ENCODE measurements around the gene NFIX.

The NFIX gene

DNA sequence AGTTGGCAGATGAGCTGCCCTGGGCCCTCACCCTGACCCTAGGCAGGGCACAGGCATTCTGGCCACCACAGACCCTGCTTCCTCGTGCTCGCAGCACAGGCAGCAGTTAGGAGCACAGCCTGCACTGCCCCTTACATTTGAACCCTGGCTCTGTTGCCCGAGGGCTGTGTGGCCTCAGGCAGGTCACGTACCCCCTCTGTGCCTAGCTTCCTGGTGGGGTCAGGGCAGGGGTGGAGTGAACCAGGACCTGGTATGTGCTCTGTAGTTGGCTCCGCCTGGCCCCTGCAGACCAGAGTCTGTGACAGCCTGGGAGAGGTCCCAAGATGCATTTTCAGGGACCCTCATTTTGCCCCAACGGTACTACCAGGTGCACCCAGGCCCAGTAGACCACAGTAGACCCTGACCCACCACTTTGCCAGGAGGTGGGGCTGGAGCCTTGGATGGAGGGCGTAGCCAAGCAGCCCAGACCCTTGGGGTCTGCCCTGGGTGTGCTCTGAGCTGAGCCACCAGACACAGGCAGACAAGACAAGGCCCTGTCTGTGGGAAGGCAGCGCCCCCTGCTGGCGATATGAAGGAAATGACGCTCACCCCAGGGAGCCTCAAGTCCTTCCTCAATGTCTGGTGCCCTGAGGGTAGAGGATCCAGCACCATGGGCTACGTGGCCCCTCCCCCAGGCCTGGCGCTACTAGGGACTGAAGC lies 98.3 kb downstream of the NFIX start:
- peak; percentile 89 for DNase-seq (ENCODE audit: low spot score)

DNA sequence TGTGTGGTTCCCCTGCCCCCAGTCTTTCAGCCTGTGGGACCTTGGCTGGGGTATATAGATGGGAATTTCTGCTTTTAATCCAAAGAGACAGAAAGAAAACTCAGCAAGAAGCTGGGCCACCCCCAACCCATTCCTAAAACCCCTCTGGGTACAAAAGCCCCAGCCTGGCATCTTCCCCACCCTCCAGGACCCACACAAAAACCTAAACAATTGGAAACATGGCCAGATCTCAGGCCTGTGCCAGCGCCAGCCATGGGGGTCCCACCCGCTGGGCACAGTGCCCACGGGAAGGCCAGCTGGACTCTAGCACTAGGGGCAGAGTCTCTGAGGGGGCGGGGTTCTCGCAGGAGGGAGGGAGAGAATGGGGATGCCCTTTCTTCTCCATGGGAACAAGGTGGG lies 98.8 kb downstream of the NFIX start:
- no peak for DNase-seq (ENCODE audit: low spot score)

DNA sequence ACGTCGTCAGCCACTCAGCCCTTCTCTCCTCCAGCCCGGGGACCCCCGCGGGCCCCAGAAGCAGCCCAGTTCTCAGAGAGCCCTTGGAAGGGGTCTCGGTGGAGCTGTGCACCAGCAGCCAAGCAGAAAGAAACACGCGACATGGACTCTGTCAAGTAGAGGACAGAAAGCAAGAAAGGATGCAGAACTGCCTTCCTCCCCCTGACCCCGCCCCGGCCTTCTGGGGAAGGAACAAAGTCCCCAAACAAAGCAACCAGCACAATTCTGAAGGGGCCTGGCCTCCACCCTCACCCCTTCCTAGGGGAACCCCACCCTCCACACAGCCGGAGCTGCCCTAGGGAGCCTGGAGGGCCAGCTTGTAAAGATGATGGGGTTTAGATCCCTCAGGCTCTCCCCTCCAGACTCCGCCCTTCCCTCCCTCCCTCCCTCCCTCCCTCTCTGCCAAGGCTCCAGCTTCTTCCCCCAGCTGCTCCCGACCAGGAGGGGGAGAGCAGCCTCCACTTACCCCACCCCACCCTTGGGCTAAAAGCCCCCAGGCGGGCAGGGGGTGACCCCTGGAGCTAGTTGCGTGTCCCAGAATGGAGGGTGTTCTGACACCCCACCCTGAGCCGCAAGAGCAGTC lies 99.6 kb downstream of the NFIX start:
- DNase-seq (ENCODE audit: low spot score): peak; percentile 78

DNA sequence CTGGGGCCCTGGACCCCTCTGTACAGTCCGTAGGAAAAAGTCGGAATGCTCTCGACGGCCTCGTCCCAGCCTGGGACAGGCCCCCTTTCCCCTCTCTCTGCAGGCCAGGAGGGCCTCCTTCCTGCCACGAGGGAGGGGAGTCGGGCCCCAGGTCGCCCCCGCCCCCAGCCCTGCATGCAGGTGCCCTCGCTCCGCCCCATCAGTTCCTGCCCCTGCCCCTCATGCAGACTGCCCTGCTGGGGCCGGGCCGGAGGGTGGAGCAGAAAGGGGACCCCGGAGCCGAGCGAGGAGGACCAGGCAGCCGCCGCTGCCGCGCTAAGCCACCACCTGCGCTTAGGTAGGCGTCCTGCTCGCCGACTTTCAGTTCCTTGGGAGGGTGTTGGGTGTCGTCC lies 100.1 kb downstream of the NFIX start:
- DNase-seq (ENCODE audit: low spot score): peak; percentile 73

DNA sequence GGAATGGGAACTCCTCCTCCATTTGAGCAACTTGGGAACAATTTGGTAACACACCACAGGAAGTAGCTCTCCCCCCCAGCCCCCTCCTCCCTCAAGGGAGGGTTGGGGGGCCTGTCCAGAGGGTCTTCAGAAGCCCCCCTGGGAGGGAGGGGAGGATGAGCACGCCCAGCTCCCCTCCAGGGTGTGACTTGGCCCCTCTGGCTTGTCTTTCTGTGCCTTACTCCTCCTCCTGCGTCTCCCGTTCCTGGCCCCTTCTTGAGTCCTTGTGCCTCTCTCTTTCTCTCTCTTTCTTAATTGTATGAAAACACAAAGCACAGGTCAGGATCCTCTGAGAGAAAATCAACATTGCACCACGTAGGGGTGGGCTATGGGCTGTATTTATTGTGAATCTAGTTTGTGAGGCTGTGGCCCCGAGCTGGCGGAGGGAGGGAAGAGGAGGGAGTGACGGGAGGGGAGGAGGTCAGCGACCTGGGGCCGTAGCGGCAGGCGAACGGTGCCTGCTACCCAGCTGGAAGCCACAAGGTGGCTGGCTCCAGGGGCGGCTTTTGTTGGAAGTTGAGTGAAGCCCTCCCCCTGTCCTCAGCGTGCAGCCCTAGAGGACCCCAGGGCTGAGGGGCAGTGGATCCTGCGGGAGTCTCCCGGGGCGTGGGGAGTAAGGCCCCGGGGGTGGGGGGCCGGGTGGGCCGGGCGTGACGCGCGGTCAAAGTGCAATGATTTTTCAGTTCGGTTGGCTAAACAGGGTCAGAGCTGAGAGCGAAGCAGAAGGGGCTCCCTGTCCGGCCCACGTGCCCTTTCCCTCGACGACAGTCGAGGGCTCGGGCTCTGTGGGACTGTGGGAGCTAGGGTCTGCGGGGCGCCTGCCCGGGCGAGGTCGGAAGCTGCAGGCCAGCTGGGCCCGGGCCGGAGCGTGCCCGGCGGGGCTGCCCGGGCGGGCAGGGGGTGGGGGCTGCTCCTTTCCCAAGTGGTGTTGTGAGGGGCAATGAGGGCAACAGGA lies 101.0 kb downstream of the NFIX start:
- DNase-seq (ENCODE audit: low spot score): peak; percentile 83

DNA sequence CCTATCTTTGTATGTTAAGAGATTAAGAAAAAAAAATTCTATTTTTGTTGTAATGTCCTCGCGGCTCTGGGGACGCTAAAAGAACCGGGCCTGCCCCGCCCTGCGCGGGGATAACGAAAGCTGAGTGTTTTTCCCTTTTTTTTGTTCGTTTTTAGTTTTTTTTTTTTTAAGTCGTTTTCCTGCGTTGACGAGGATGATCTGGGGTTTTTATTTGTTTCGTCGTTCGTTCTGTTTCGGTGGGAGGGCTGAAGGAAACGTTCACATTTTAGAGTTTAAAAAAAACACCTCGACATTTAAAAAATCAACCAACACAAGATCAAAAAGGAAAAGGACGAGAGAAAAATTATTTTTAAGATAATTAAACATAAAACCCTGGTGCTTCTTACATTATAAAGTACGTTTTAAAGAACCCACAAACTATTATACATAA lies 101.8 kb downstream of the NFIX start:
- no peak for DNase-seq (ENCODE audit: low spot score)

DNA sequence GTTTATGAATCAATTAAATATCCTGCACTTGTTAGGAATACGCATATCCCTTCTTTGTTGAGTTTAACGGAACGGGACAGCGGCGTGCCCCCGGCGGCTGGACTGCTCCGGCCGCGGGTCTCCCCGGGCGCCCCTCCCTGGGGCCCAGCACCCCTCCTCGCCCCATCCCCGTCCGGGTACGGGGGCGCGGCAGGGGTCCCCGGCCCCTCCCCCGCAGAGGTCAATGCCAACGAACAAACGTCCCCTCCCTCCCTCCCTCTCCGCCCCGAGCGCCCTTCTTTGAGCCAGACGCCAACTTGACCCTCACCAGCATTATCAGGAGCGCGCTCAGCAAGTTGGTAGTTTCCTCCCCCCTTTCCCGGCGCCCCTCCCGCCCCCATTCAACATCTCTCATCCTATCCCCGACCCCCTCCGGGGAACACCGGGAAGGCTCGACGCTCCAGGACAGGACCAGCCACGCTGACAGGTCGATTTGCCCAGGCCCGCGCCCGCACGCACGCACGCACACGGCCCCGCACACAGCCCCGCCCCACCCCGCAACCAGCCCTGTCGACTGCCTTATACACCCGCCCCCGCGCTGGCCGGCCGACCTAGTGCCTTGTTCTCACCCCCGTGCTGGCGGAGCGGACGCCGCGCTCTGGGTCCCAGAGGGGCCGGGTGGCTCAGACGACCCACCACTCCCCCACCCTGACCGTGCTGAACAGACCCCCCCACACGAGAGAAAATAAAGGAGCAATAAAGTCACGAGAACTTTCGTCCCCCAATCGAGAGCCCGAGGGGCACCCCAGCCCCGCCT lies 102.4 kb downstream of the NFIX start:
- no peak for DNase-seq (ENCODE audit: low spot score)

DNA sequence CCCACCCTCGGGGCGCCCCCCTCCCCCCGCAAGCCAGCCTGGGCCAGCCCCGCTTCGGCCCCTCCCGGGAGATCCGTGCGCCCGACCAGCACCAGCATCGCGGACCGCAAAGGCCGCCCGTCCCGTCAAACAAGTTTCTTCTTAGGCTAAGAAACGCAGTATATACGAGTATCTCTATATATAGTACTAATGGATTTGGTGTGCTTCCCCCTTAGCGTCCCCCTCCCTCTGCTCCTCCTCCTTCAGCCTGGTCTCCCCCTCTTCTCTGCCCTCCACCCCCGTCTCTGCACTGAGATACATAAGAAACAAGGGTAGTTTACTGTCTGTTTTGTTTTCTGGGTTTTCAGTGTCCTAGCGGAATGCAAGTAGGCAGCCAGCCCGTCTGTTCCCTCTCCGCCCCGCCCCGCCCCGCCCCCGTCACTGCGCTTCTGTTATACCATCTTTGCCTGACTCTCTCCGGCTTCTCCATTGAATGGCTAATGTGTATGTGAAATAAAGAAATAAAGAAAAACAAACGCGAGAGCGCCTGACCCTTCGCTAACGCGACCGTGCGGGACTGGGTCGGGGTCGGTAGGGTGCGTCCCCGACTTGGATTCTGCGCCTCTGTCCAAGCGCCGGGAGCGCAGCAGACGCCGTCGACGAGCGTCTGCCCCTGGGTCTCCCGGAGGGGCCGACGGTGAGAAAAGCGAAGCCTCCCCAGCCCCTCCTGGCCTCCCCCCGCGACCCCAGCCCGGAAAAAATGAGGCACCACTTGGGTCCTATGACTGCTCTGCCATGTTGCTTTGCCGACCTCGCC lies 103.2 kb downstream of the NFIX start:
- no peak for DNase-seq (ENCODE audit: low spot score)

DNA sequence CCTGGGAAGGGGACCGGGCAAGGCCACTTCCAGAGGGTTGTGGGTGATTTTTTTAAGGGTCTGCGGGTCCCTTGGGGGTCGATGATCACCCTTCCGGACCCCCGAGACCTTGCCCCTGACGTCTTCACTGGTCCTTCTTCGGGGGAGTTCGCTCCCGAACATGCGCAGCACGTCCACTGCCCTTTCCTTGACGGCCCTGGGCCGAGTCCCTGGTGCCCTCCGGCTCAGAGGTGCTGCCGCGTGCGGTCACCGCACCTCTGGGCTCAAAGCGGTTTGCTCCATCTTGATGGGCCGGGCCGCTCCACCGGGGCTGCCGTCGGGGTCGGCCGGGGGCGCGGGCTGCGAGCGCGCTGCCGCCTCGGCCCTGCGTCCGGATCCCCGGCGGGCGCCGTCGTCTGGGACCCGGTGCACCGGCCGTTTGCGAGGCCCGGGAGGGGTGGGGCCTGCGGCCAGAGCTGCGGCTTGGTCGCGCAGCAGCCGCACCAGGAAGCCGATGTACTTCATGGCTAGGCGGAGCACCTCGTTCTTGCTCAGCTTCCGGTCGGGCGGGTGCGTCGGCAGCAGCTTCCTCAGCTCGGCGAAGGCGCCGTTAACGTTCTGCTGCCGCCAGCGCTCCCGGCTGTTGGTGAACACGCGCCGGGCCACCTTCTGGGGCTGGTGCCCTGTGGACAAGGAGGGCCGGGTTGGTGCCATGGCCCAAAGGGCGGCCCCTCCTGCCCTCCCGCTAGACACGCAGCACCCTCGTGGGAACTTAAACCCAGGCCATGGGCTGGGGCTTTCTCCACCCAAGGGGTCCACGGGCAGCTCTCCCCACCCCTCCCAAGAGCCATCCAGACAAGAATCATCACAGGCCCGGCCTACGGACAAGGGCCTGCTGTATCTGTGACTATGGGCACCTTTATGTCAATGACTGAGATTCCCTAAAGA lies 104.1 kb downstream of the NFIX start:
- DNase-seq (ENCODE audit: low spot score): no peak

DNA sequence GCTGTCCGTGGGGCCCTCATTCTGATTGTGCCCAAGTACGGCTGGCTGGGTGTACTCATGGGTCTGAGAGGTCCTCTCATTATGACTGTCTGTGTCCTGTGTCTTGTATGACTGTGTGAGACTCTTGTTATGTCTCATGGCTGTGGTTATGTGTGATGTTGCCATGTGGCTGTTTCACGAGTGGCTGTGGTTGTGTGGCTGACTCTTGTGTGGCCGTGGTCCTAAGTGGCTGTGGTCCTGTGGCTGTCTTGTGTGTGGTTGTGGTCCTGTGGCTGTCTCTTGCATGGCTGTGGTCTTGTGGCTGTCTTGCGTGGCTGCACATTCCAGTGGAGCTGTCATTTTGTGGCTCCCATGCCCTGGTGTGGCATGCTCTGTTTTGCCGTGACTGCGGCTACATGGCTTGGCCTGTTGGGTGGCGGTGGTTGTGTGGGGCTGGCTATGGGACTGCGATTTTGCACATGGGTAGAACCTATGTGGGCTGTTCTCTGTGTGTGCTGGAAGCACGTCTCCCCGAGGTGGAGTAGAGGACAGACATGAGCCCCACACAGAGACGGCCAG lies 104.8 kb downstream of the NFIX start:
- DNase-seq (ENCODE audit: low spot score): no peak

DNA sequence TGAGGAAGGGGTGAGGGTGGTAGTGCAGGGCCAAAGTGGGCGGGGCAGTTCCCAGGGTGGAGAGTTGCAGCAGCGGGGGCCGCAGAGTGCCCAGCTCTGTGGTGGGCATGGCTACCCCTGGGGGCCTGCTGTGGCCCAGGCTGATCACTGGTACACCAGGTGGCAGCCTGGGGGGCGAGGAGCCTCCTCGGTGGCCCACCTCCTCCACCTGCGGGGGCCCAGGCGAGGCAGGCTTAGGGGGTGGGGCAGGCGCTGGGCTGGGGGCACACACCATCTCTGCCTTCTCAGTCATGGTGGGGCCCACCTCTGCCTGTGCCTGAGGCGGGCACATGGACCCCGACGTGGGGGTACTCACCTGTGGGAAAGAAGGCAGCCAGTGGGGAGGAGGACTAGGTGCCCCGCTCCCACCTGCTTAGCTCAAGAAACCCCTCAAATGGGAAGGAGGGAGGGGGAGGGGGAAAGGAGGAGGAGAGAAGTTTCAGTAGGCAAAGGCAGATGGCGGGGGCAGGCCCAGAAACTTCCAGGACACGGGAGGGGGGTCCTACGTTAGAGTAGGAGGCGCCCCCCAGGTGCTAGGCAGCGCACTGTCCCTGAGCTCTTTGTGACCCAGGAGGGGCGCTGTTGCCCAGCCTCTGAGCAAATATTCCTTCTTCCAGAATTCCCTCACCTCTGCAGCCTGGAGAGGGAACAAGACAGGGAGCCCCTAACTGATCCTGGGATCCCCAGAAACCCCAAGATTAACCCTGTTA lies 105.7 kb downstream of the NFIX start:
- no peak for DNase-seq (ENCODE audit: low spot score)

DNA sequence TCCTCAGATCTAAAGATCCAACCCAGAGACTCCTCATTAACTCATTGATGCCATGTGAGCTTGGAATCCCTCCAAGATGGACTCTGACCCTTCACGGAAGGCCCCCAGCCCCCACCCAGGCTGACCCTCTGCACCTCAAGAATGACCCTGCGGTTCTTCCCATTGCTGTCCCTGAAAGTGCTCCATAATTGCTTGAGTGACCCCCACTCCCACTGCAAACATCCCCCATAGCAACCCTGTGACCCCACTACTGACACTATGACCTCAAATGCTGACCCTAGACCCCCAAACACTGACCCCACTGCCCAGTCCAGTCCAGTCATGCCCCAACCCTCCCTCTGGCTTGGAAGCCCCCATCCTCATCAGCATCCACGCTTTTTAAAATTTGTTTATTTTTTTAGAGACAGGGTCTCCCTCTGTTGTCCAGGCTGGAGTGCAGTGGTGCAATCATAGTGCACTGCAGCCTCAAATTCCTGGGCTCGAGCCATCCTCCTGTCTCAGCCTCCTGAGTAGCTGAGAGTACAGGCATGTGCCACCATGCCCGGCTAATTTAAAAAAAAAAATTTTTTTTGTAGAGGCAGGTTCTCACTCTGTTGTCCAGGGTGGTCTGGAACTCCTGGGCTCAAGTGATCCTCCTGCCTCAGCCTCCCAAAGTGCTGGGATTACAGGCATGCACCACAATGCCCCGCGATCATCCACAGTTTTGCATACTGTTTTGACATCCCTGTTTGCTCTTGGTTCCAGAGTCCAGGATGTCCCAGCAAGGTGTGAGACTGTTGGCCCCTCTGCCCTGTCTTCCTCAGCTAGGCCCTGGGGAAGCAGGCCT lies 106.5 kb downstream of the NFIX start:
- DNase-seq (ENCODE audit: low spot score): no peak

DNA sequence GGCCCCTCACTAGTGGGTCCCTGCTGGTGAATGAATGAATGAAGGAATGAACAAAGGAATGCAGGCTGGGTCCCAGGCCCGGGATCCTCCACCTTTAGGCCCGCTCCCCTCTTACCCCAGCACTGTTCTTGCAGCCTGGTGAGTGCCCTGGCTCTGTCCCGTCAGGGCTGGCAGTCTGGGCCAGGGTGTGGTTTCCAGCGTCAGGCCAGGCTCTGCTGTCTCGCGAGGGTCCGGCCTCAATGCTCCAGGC lies 107.1 kb downstream of the NFIX start:
- DNase-seq (ENCODE audit: low spot score): no peak

DNA sequence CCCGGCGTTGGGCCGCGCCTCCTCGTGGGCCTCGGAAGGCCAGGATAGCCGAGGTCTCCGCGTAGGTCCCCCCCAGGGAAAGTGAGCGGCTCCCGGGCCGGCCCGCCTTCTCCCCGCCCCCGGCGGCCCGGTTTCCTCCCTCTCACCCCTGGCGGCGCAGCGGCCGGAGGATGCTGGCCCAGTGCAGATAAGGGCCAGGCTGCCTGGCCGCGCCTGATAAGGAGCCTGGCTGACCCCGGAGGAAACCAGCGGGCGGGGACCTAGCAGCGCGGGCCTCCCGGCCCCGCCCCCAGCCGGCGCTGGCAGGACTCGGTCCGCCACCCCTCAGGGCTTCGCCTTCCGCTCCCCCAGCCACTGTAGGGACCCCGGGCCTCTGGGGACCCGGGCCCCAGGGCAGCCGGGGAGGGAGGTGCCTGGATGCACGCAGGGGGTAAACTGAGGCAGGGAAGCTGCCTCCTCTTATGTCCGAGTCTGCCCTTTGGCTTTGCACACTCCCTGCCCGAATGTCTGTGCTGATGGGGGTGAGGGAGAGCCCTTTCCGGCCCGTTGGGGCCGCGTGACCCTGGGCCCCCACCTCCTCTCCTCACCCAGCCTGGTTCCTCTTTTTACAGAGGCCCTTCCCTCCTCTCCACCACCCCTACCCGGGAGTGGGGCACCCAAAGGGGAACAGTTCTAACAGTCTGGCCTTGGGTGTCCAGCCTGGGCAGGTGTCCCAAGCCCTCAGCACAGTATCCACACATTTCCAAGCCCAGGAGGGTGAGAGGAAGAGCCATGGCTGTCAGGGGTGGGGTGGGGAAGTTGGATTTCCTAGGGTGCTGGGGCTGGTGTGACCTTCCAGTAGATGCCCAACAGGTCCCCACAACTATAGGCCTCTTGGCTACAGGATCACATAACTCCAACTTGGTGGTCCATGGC lies 107.6 kb downstream of the NFIX start, which contains the start of gene LYL1:
Gene LYL1 (minus strand): TSS at position 193 of the 915 bp plus-strand sequence. CDS start 1,687 bp downstream, outside the sequence.
- peak; percentile 79 for DNase-seq (ENCODE audit: low spot score)

DNA sequence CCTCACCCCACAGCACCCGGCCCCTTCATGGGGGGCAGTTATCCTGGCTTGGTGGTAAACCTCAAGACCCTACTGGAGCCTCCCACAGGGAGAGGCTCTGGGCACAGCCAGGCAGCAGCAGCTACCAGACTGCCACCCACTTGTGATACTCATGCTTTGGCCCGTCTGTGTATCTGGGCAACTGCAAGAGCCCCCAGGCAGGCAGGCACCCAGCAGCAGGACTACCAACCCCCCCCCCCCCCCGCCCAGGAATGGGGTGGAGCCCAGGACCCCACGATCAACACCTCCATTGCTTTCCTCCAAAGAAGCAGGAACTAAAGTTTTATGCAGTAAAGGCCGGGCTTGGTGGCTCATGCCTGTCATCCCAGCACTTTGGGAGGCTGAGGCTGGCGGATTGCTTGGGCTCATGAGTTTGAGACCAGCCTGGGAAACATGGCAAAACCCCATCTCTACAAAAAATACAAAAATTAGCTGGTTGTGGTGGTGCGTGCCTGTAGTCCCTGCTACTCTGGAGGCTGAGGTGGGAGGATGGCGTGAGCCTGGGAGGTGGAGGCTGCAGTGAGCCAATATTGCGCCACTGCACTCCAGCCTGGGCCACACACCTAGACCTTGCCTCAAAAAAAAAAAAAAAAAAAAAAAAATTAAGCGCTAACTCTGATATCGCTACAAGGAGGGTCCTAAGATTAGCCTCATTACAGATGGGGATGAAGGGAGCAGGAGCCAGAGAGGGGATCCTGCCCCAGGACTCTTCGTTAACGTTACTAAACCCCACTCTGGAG lies 108.5 kb downstream of the NFIX start:
- DNase-seq (ENCODE audit: low spot score): peak; percentile 43

DNA sequence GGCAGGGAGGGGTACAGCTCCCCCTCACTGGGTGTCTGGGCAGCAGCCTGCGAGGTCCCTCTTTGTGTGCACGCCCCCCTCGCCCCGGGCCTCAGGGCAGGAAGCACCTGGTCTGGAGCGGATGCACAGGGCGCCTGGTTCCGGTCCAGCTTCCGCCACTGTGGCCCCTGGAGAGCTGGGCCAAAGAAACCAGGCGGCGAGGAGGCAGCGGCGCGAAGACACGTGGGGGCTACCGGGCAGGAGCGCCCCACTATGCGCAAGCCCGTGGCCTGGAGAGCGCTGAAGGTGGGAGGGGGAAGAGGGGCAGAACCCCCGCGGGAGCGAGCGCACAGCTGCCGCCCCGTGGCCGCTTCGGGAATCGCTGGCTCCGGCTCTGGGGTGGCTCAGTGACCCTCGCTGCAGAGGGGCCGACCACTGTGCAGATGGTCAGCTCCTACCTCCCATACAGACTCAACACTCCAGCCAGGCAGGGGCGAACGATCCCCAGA lies 109.1 kb downstream of the NFIX start:
- peak; percentile 77 for DNase-seq (ENCODE audit: low spot score)

Data from ecto neural progenitor cell (in vitro differentiated cells).